ENCODE results near the gene WNT9B.

Gene WNT9B

DNA sequence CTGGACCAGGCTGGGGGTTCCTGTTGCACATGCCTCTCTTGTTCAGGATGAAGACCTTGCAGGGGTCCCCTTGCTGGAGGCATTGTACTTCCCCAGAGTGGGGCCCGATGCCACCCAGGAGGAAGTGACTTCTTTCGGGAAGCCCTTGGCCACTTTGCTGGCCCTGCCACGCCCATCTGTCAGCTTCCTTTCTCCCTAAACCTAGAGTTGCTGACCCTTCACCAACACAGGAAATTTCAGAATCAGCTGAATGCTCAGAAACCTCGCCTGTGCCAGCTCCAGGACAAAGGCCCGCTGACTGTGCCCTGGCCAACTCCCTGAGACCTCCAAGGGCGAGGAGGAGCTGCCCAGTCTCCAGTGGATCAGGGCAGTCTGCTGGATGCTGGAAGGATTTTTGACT is 26.7 kb downstream of the WNT9B start:
- H2BK5ac ChIP-seq (ENCODE audit: low read depth, low read length, poor library complexity, severe bottlenecking), result no peak overlapping the region
- no peak overlapping the region for H3K14ac ChIP-seq (ENCODE audit: low read length in 2 of 2)
- H3K4me1 ChIP-seq (ENCODE audit: control insufficient read depth, insufficient read depth, low read depth, low read length), result no peaks in the 10 kb centered on the region
- no peak overlapping the region for H3K9ac ChIP-seq (ENCODE audit: low read length)
- no peaks in the 10 kb centered on the region for H3K9me3 ChIP-seq (ENCODE audit: control insufficient read depth, low read length)
- no peak overlapping the region for H2BK120ac ChIP-seq (ENCODE audit: low read depth, low read length)
- H2BK15ac ChIP-seq (ENCODE audit: low read depth, poor library complexity, severe bottlenecking), result no peak overlapping the region
- no peak for DNase-seq
- H4K8ac ChIP-seq (ENCODE audit: low read length), result no peak overlapping the region
- no peak overlapping the region for H2BK12ac ChIP-seq (ENCODE audit: low read length in 2 of 2)
- H3K79me1 ChIP-seq (replicated peaks; ENCODE audit: low read length, poor library complexity, severe bottlenecking), result no peaks in the 10 kb centered on the region
- H3K4ac ChIP-seq (ENCODE audit: low read depth in 1 of 2, low read length in 2 of 2), result no peak overlapping the region
- H3K23ac ChIP-seq (ENCODE audit: low read length in 2 of 2), result no peak overlapping the region
- H3K18ac ChIP-seq (ENCODE audit: low read depth in 1 of 2, low read length in 2 of 2), result no peak overlapping the region
- peaks cover 28 to 56% of the 10 kb centered on the region in 2 experiments for H3K27me3 ChIP-seq (ENCODE audit: control insufficient read depth in 1 of 2, insufficient read depth in 1 of 2, low read length in 2 of 2)
- no peak overlapping the region for H2AK5ac ChIP-seq (ENCODE audit: low read length, severe bottlenecking)
- H2AFZ ChIP-seq (ENCODE audit: low read depth, low read length), result no peak overlapping the region
- H3K36me3 ChIP-seq (ENCODE audit: control insufficient read depth in 1 of 2, insufficient read depth in 2 of 2, low read depth in 1 of 2, low read length in 2 of 2), result no peaks in the 10 kb centered on the region
- WGBS, result 79% methylated on average over 5 of the region's 6 CpGs
- H3K4me2 ChIP-seq (ENCODE audit: low read length, poor library complexity, severe bottlenecking), result no peak overlapping the region
- no peak overlapping the region for H3K4me3 ChIP-seq (ENCODE audit: insufficient read depth in 1 of 2, low read depth in 1 of 2, low read length in 2 of 2)
- H3K27ac ChIP-seq (ENCODE audit: low read length, poor library complexity, severe bottlenecking), result no peak overlapping the region
- no peak overlapping the region for H4K91ac ChIP-seq (ENCODE audit: low read length)

DNA sequence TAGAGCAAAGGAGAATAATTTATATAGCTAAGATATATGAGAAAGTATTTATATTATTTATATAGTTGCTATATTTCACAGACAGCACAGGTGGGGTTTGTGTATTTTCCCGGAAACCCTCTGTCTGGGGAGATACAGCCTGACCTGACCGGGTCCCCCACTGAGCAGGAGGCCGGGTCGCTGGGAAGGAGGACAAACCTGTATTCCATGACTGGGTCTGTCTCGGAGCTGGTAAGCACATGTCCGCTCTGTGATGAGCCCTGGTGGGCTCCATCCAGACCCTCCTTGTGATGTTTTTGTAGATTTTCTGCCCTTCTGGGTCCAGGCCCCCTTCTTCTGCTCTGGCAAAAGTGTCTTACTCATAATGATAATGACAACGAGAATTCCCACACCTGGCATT is 27.7 kb downstream of the WNT9B start:
- Histone ChIP-seq H3K79me1 (replicated peaks; ENCODE audit: low read length, poor library complexity, severe bottlenecking) (no peaks in the 10 kb centered on the region), H3K9ac (ENCODE audit: low read length) (no peak overlapping the region), H2AFZ (ENCODE audit: low read depth, low read length) (no peak overlapping the region), H4K91ac (ENCODE audit: low read length) (no peak overlapping the region), H3K27me3 (ENCODE audit: control insufficient read depth in 1 of 2, insufficient read depth in 1 of 2, low read length in 2 of 2) (peaks cover 28 to 60% of the 10 kb centered on the region in 2 experiments), H2AK5ac (ENCODE audit: low read length, severe bottlenecking) (no peak overlapping the region), H3K36me3 (ENCODE audit: control insufficient read depth in 1 of 2, insufficient read depth in 2 of 2, low read depth in 1 of 2, low read length in 2 of 2) (no peaks in the 10 kb centered on the region), H3K9me3 (ENCODE audit: control insufficient read depth, low read length) (no peaks in the 10 kb centered on the region), H4K8ac (ENCODE audit: low read length) (no peak overlapping the region), H2BK15ac (ENCODE audit: low read depth, poor library complexity, severe bottlenecking) (no peak overlapping the region), H2BK5ac (ENCODE audit: low read depth, low read length, poor library complexity, severe bottlenecking) (no peak overlapping the region), H3K4me1 (ENCODE audit: control insufficient read depth, insufficient read depth, low read depth, low read length) (no peaks in the 10 kb centered on the region), H2BK12ac (ENCODE audit: low read length in 2 of 2) (no peak overlapping the region), H3K14ac (ENCODE audit: low read length in 2 of 2) (no peak overlapping the region), H3K4me3 (ENCODE audit: insufficient read depth in 1 of 2, low read depth in 1 of 2, low read length in 2 of 2) (no peak overlapping the region), H3K4ac (ENCODE audit: low read depth in 1 of 2, low read length in 2 of 2) (no peak overlapping the region), H2BK120ac (ENCODE audit: low read depth, low read length) (no peak overlapping the region), H3K4me2 (ENCODE audit: low read length, poor library complexity, severe bottlenecking) (no peak overlapping the region), H3K23ac (ENCODE audit: low read length in 2 of 2) (no peak overlapping the region), H3K27ac (ENCODE audit: low read length, poor library complexity, severe bottlenecking) (no peak overlapping the region), H3K18ac (ENCODE audit: low read depth in 1 of 2, low read length in 2 of 2) (no peak overlapping the region)
- DNase-seq, result no peak
- WGBS, result 90% methylated on average over 6 of the region's 7 CpGs

DNA sequence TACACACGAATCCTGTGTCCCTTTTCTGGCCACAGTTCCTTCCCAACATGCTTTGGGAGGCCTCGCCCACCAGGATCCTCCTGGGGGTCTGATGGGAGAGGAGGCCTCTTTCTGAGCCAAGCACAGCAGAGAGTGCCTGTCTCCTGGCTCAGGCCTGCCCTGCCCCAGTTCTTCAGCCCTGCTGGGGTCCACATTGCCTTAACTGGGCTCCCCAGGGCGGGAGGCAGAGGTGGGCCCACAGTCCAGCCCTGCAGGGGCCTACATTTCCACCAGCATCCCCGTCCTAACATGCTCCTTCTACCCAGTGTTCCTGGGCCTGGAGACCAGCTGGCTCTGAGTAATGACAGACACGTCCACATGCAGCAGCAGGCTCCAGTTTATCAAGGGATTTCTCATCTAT is 29.6 kb downstream of the WNT9B start:
- Histone ChIP-seq H3K27me3 (ENCODE audit: control insufficient read depth in 1 of 2, insufficient read depth in 1 of 2, low read length in 2 of 2) (peaks cover 39 to 60% of the 10 kb centered on the region in 2 experiments), H4K91ac (ENCODE audit: low read length) (no peak overlapping the region), H3K23ac (ENCODE audit: low read length in 2 of 2) (no peak overlapping the region), H3K14ac (ENCODE audit: low read length in 2 of 2) (no peak overlapping the region), H3K4me1 (ENCODE audit: control insufficient read depth, insufficient read depth, low read depth, low read length) (no peaks in the 10 kb centered on the region), H3K4ac (ENCODE audit: low read depth in 1 of 2, low read length in 2 of 2) (no peak overlapping the region), H4K8ac (ENCODE audit: low read length) (no peak overlapping the region), H2BK12ac (ENCODE audit: low read length in 2 of 2) (no peak overlapping the region), H2AK5ac (ENCODE audit: low read length, severe bottlenecking) (no peak overlapping the region), H2BK5ac (ENCODE audit: low read depth, low read length, poor library complexity, severe bottlenecking) (no peak overlapping the region), H2BK120ac (ENCODE audit: low read depth, low read length) (no peak overlapping the region), H3K27ac (ENCODE audit: low read length, poor library complexity, severe bottlenecking) (no peak overlapping the region), H2AFZ (ENCODE audit: low read depth, low read length) (no peak overlapping the region), H3K18ac (ENCODE audit: low read depth in 1 of 2, low read length in 2 of 2) (no peak overlapping the region), H3K9me3 (ENCODE audit: control insufficient read depth, low read length) (no peaks in the 10 kb centered on the region), H3K9ac (ENCODE audit: low read length) (no peak overlapping the region), H3K4me2 (ENCODE audit: low read length, poor library complexity, severe bottlenecking) (no peak overlapping the region), H3K79me1 (replicated peaks; ENCODE audit: low read length, poor library complexity, severe bottlenecking) (no peaks in the 10 kb centered on the region), H3K4me3 (ENCODE audit: insufficient read depth in 1 of 2, low read depth in 1 of 2, low read length in 2 of 2) (no peak overlapping the region), H3K36me3 (ENCODE audit: control insufficient read depth in 1 of 2, insufficient read depth in 2 of 2, low read depth in 1 of 2, low read length in 2 of 2) (no peaks in the 10 kb centered on the region), H2BK15ac (ENCODE audit: low read depth, poor library complexity, severe bottlenecking) (no peak overlapping the region)
- WGBS, result 54% methylated on average over 4 of the region's 5 CpGs
- no peak for DNase-seq

DNA sequence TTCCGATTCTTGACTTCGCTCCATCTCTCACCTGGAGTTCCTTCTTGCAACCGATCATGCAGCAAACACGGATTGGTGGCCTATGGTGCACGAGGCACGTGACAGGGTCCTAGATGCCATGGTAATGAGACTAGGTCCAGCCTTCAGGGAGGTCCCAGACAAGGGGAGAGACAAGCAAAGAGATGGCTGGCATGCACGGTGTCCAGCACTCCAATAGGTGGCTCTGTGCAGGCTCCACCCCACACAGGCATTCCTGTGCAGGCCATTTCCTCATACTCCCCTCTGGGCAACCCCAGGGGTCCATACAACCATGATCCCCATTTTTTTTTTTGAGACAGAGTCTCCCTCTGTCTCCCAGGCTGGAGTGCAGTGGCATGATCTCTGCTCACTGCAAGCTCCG is 31.3 kb downstream of the WNT9B start:
- H2AFZ ChIP-seq (ENCODE audit: low read depth, low read length), result no peak overlapping the region
- no peak overlapping the region for H3K4me3 ChIP-seq (ENCODE audit: insufficient read depth in 1 of 2, low read depth in 1 of 2, low read length in 2 of 2)
- no peak overlapping the region for H3K14ac ChIP-seq (ENCODE audit: low read length in 2 of 2)
- H3K18ac ChIP-seq (ENCODE audit: low read depth in 1 of 2, low read length in 2 of 2), result no peak overlapping the region
- no peak for DNase-seq
- H3K79me1 ChIP-seq (replicated peaks; ENCODE audit: low read length, poor library complexity, severe bottlenecking), result no peaks in the 10 kb centered on the region
- H2BK15ac ChIP-seq (ENCODE audit: low read depth, poor library complexity, severe bottlenecking), result no peak overlapping the region
- H2BK5ac ChIP-seq (ENCODE audit: low read depth, low read length, poor library complexity, severe bottlenecking), result no peak overlapping the region
- no peaks in the 10 kb centered on the region for H3K4me1 ChIP-seq (ENCODE audit: control insufficient read depth, insufficient read depth, low read depth, low read length)
- H3K9me3 ChIP-seq (ENCODE audit: control insufficient read depth, low read length), result no peaks in the 10 kb centered on the region
- H2BK12ac ChIP-seq (ENCODE audit: low read length in 2 of 2), result no peak overlapping the region
- H3K4ac ChIP-seq (ENCODE audit: low read depth in 1 of 2, low read length in 2 of 2), result no peak overlapping the region
- no peak overlapping the region for H4K91ac ChIP-seq (ENCODE audit: low read length)
- no peak overlapping the region for H3K9ac ChIP-seq (ENCODE audit: low read length)
- no peak overlapping the region for H4K8ac ChIP-seq (ENCODE audit: low read length)
- no peak overlapping the region for H3K27ac ChIP-seq (ENCODE audit: low read length, poor library complexity, severe bottlenecking)
- H3K36me3 ChIP-seq (ENCODE audit: control insufficient read depth in 1 of 2, insufficient read depth in 2 of 2, low read depth in 1 of 2, low read length in 2 of 2), result no peaks in the 10 kb centered on the region
- H2AK5ac ChIP-seq (ENCODE audit: low read length, severe bottlenecking), result no peak overlapping the region
- no peak overlapping the region for H3K4me2 ChIP-seq (ENCODE audit: low read length, poor library complexity, severe bottlenecking)
- H3K27me3 ChIP-seq (ENCODE audit: control insufficient read depth in 1 of 2, insufficient read depth in 1 of 2, low read length in 2 of 2), result peaks cover 35 to 56% of the 10 kb centered on the region in 2 experiments
- H2BK120ac ChIP-seq (ENCODE audit: low read depth, low read length), result no peak overlapping the region
- no peak overlapping the region for H3K23ac ChIP-seq (ENCODE audit: low read length in 2 of 2)
- WGBS, result 91% methylated on average over 8 of the region's 8 CpGs

Data from mesenchymal stem cell (in vitro differentiated cells and primary cell).